GM23338 (cell line): ENCODE results near the gene GPD1. TPM values are rescaled to one million over a fixed set of nuclear protein-coding genes. Genes with fewer than 3 reads are reported as not detected.

ENCODE experiments used
- ATAC-seq: fragments of 200-7000 bp; cut with Tn5 transposase; 3 replicates; pipeline ENCODE4 v1.9.1; 2020
- DNase-seq: peaks from one replicate; pipeline ENCODE4 v3.0.0-alpha.2; 2015; ENCODE audit warnings: low spot score
- H2AFZ ChIP-seq: fragments of 200-600 bp; sonication (generic); 2 replicates; pipeline ENCODE4 v1.8.0; 2016; ENCODE audit warnings: antibody characterized with exemption, mild to moderate bottlenecking, moderate library complexity
- H3F3A ChIP-seq: fragments of 200-600 bp; sonication (generic); replicated peaks from 2 replicates; pipeline ENCODE4 v1.8.0; 2017; ENCODE audit warnings: antibody characterized with exemption, mixed run types, low read depth
- H3K27ac ChIP-seq: fragments of 200-600 bp; sonication (generic); 2 replicates; pipeline ENCODE4 v1.6.1; 2016; ENCODE audit warnings: low read depth
- H3K27me3 ChIP-seq: fragments of 200-600 bp; sonication (generic); 2 replicates; pipeline ENCODE4 v1.8.0; 2016; ENCODE audit warnings: mild to moderate bottlenecking, mixed run types, moderate library complexity; ENCODE audit not compliant: insufficient read depth
- H3K36me3 ChIP-seq: fragments of 200-600 bp; sonication (generic); 2 replicates; pipeline ENCODE4 v1.8.0; 2016; ENCODE audit warnings: mild to moderate bottlenecking; ENCODE audit not compliant: insufficient read depth
- H3K4me1 ChIP-seq: fragments of 200-600 bp; sonication (generic); 2 replicates; pipeline ENCODE4 v1.8.0; 2016; ENCODE audit warnings: mild to moderate bottlenecking, moderate library complexity; ENCODE audit not compliant: insufficient read depth
- H3K4me2 ChIP-seq: fragments of 200-600 bp; sonication (generic); 2 replicates; pipeline ENCODE4 v1.7.1; 2017; ENCODE audit warnings: mixed run types
- H3K4me3 ChIP-seq: fragments of 200-600 bp; sonication (generic); 2 replicates; pipeline ENCODE4 v1.6.1; 2016; ENCODE audit warnings: mixed run types
- H3K79me2 ChIP-seq: fragments of 200-600 bp; sonication (generic); replicated peaks from 2 replicates; pipeline ENCODE4 v1.8.0; 2017; ENCODE audit warnings: mild to moderate bottlenecking; ENCODE audit not compliant: insufficient read depth
- H3K9me2 ChIP-seq: fragments of 200-600 bp; sonication (generic); 2 replicates; pipeline ENCODE4 v1.8.0; 2017; ENCODE audit not compliant: insufficient read depth
- H4K20me1 ChIP-seq: fragments of 200-600 bp; sonication (generic); replicated peaks from 2 replicates; pipeline ENCODE4 v1.8.0; 2017; ENCODE audit warnings: mild to moderate bottlenecking; ENCODE audit not compliant: insufficient read depth
- H3K27ac Mint-ChIP-seq: 2 replicates; pipeline ENCODE4 v1.8.0; 2020; ENCODE audit warnings: inconsistent platforms, mild to moderate bottlenecking, moderate library complexity, mixed read lengths
- H3K27me3 Mint-ChIP-seq: 3 replicates; pipeline ENCODE4 v1.8.0; 2022; ENCODE audit warnings: low read depth, mild to moderate bottlenecking, moderate library complexity, mixed read lengths, inconsistent platforms; ENCODE audit not compliant: insufficient read depth, poor library complexity
- H3K36me3 Mint-ChIP-seq: 3 replicates; pipeline ENCODE4 v1.8.0; 2021; ENCODE audit warnings: low read depth, mild to moderate bottlenecking, inconsistent platforms, moderate library complexity, mixed read lengths
- H3K4me1 Mint-ChIP-seq: 3 replicates; pipeline ENCODE4 v1.8.0; 2020; ENCODE audit warnings: mild to moderate bottlenecking, inconsistent platforms, mixed read lengths
- H3K4me3 Mint-ChIP-seq: 3 replicates; pipeline ENCODE4 v1.8.0; 2021; ENCODE audit warnings: moderate library complexity, mild to moderate bottlenecking, inconsistent platforms, mixed read lengths
- H3K9me3 Mint-ChIP-seq: 3 replicates; pipeline ENCODE4 v1.8.0; 2020; ENCODE audit warnings: moderate library complexity, mild to moderate bottlenecking, inconsistent platforms, mixed read lengths
- CREB1 ChIP-seq: fragments of 250-450 bp; sonication (Bioruptor Pico); IDR thresholded peaks from 2 replicates; pipeline ENCODE4 v1.5.0; 2020; ENCODE audit warnings: low read depth, mild to moderate bottlenecking, moderate library complexity
- EZH2 ChIP-seq: fragments of 200-600 bp; sonication (generic); IDR thresholded peaks from one replicate; pipeline ENCODE4 v1.8.0; 2017; ENCODE audit warnings: antibody characterized with exemption, mild to moderate bottlenecking, low read depth; ENCODE audit not compliant: unreplicated experiment
- EZH2phosphoT487 ChIP-seq: fragments of 200-600 bp; sonication (generic); IDR thresholded peaks from one replicate; pipeline ENCODE4 v1.8.1; 2018; ENCODE audit warnings: antibody characterized with exemption; ENCODE audit not compliant: unreplicated experiment
- JUNB ChIP-seq: IDR thresholded peaks from one replicate; pipeline ENCODE4 v1.6.1; 2016; ENCODE audit warnings: antibody characterized with exemption; ENCODE audit not compliant: unreplicated experiment
- NANOG ChIP-seq: IDR thresholded peaks from 2 replicates; pipeline ENCODE4 v1.6.1; 2016; ENCODE audit warnings: antibody characterized with exemption, borderline replicate concordance
- POLR2AphosphoS5 ChIP-seq: IDR thresholded peaks from 2 replicates; pipeline ENCODE4 v1.6.1; 2016; ENCODE audit warnings: antibody characterized with exemption, low read depth
- STAT1 ChIP-seq: IDR thresholded peaks from one replicate; pipeline ENCODE4 v1.6.1; 2016; ENCODE audit warnings: antibody characterized with exemption; ENCODE audit not compliant: unreplicated experiment
- ZNF114 ChIP-seq: fragments of 250-450 bp; sonication (Bioruptor Pico); IDR thresholded peaks from 2 replicates; pipeline ENCODE4 v1.5.0; 2020; ENCODE audit warnings: mild to moderate bottlenecking, moderate library complexity
- ZNF331 ChIP-seq: fragments of 250-450 bp; sonication (Bioruptor Pico); IDR thresholded peaks from 2 replicates; pipeline ENCODE4 v1.5.0; 2020; ENCODE audit warnings: low read depth, mild to moderate bottlenecking, moderate library complexity
- polyA plus RNA-seq: library from polyadenylated mRNA; unstranded; fragments of >200 nt; fragmentation: Nextera tagmentation; extraction: Ambion mirVana; gene quantifications from 2 replicates; pipeline ENCODE4 v1.2.1, GENCODE V29; 2016
- total RNA-seq: library from RNA; depleted of rRNA; stranded (reverse); fragments of >200 nt; shearing (Covaris generic); gene quantifications from 2 replicates; pipeline ENCODE4 v1.2.3, GENCODE V29; 2014
- TF ChIP-seq, protein P1 (sequence below): IDR thresholded peaks from 2 replicates; pipeline ENCODE4 v1.6.1; 2016; ENCODE audit warnings: antibody characterized with exemption
- TF ChIP-seq, protein P2 (sequence below): IDR thresholded peaks from one replicate; pipeline ENCODE4 v1.6.1; 2018; ENCODE audit warnings: antibody characterized with exemption; ENCODE audit not compliant: unreplicated experiment
- TF ChIP-seq, protein P3 (sequence below): fragments of 250-450 bp; sonication (Bioruptor Pico); IDR thresholded peaks from 2 replicates; pipeline ENCODE4 v1.5.0; 2020; ENCODE audit warnings: mild to moderate bottlenecking, moderate library complexity
- TF ChIP-seq, protein P4 (sequence below), 2 experiments: fragments of 200-600 bp in 1 of 2; sonication (generic) in 1 of 2; conservative IDR thresholded peaks; 2 replicates each; pipeline versions ENCODE4 v1.5.1 to v1.6.1; 2016 to 2017; ENCODE audit warnings: antibody characterized with exemption in 2 of 2, low read depth in 2 of 2, mild to moderate bottlenecking in 2 of 2, moderate library complexity in 1 of 2

Gene GPD1
- total and polyA plus RNA-seq, 2 experiments from 2014 or later: 0.36 to 0.45 TPM

DNA sequence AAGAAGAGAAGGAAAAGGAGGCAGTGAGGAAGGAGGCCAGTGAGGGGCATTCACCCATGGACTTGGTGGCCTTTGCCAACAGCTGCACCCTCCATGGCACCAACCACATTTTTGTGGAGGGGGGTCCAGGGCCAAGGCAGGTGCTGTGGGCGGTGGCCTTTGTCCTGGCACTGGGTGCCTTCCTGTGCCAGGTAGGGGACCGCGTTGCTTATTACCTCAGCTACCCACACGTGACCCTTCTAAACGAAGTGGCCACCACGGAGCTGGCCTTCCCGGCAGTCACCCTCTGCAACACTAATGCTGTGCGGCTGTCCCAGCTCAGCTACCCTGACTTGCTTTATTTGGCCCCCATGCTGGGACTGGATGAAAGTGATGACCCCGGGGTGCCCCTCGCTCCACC is 30.1 kb upstream of the GPD1 start:
- Mint-ChIP-seq H3K4me1 (peaks cover 31% of the 10 kb centered on the region), H3K9me3 (no peaks in the 10 kb centered on the region), H3K36me3 (no peaks in the 10 kb centered on the region; the same call in 2 of the 3 replicates), H3K4me3 (no peak overlapping the region), H3K27ac (no peak overlapping the region), H3K27me3 (peaks cover 16% of the 10 kb centered on the region)
- ATAC-seq: no peak
- Histone ChIP-seq H3F3A (no peaks in the 10 kb centered on the region), H3K36me3 (no peaks in the 10 kb centered on the region), H3K4me2 (no peak overlapping the region), H3K27ac (no peak overlapping the region), H3K9me2 (no peaks in the 10 kb centered on the region), H3K79me2 (no peaks in the 10 kb centered on the region), H3K4me3 (no peak overlapping the region), H3K27me3 (no peaks in the 10 kb centered on the region), H3K4me1 (0 out of 2 replicates have a peak, but pooled peaks cover 4% of the 10 kb centered on the region), H4K20me1 (no peaks in the 10 kb centered on the region), H2AFZ (no peak overlapping the region)
- TF ChIP-seq ZNF331 (CRISPR knock-in tag): no peak
- TF ChIP-seq EZH2: no peak
- no peak for TF ChIP-seq POLR2AphosphoS5
- TF ChIP-seq ZNF114 (CRISPR knock-in tag): no peak
- TF ChIP-seq NANOG: no peak
- TF ChIP-seq, protein P1, sequence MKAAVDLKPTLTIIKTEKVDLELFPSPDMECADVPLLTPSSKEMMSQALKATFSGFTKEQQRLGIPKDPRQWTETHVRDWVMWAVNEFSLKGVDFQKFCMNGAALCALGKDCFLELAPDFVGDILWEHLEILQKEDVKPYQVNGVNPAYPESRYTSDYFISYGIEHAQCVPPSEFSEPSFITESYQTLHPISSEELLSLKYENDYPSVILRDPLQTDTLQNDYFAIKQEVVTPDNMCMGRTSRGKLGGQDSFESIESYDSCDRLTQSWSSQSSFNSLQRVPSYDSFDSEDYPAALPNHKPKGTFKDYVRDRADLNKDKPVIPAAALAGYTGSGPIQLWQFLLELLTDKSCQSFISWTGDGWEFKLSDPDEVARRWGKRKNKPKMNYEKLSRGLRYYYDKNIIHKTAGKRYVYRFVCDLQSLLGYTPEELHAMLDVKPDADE: no peak
- TF ChIP-seq, protein P2, sequence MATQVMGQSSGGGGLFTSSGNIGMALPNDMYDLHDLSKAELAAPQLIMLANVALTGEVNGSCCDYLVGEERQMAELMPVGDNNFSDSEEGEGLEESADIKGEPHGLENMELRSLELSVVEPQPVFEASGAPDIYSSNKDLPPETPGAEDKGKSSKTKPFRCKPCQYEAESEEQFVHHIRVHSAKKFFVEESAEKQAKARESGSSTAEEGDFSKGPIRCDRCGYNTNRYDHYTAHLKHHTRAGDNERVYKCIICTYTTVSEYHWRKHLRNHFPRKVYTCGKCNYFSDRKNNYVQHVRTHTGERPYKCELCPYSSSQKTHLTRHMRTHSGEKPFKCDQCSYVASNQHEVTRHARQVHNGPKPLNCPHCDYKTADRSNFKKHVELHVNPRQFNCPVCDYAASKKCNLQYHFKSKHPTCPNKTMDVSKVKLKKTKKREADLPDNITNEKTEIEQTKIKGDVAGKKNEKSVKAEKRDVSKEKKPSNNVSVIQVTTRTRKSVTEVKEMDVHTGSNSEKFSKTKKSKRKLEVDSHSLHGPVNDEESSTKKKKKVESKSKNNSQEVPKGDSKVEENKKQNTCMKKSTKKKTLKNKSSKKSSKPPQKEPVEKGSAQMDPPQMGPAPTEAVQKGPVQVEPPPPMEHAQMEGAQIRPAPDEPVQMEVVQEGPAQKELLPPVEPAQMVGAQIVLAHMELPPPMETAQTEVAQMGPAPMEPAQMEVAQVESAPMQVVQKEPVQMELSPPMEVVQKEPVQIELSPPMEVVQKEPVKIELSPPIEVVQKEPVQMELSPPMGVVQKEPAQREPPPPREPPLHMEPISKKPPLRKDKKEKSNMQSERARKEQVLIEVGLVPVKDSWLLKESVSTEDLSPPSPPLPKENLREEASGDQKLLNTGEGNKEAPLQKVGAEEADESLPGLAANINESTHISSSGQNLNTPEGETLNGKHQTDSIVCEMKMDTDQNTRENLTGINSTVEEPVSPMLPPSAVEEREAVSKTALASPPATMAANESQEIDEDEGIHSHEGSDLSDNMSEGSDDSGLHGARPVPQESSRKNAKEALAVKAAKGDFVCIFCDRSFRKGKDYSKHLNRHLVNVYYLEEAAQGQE: no peak
- TF ChIP-seq CREB1 (CRISPR knock-in tag): no peak
- TF ChIP-seq, protein P3, sequence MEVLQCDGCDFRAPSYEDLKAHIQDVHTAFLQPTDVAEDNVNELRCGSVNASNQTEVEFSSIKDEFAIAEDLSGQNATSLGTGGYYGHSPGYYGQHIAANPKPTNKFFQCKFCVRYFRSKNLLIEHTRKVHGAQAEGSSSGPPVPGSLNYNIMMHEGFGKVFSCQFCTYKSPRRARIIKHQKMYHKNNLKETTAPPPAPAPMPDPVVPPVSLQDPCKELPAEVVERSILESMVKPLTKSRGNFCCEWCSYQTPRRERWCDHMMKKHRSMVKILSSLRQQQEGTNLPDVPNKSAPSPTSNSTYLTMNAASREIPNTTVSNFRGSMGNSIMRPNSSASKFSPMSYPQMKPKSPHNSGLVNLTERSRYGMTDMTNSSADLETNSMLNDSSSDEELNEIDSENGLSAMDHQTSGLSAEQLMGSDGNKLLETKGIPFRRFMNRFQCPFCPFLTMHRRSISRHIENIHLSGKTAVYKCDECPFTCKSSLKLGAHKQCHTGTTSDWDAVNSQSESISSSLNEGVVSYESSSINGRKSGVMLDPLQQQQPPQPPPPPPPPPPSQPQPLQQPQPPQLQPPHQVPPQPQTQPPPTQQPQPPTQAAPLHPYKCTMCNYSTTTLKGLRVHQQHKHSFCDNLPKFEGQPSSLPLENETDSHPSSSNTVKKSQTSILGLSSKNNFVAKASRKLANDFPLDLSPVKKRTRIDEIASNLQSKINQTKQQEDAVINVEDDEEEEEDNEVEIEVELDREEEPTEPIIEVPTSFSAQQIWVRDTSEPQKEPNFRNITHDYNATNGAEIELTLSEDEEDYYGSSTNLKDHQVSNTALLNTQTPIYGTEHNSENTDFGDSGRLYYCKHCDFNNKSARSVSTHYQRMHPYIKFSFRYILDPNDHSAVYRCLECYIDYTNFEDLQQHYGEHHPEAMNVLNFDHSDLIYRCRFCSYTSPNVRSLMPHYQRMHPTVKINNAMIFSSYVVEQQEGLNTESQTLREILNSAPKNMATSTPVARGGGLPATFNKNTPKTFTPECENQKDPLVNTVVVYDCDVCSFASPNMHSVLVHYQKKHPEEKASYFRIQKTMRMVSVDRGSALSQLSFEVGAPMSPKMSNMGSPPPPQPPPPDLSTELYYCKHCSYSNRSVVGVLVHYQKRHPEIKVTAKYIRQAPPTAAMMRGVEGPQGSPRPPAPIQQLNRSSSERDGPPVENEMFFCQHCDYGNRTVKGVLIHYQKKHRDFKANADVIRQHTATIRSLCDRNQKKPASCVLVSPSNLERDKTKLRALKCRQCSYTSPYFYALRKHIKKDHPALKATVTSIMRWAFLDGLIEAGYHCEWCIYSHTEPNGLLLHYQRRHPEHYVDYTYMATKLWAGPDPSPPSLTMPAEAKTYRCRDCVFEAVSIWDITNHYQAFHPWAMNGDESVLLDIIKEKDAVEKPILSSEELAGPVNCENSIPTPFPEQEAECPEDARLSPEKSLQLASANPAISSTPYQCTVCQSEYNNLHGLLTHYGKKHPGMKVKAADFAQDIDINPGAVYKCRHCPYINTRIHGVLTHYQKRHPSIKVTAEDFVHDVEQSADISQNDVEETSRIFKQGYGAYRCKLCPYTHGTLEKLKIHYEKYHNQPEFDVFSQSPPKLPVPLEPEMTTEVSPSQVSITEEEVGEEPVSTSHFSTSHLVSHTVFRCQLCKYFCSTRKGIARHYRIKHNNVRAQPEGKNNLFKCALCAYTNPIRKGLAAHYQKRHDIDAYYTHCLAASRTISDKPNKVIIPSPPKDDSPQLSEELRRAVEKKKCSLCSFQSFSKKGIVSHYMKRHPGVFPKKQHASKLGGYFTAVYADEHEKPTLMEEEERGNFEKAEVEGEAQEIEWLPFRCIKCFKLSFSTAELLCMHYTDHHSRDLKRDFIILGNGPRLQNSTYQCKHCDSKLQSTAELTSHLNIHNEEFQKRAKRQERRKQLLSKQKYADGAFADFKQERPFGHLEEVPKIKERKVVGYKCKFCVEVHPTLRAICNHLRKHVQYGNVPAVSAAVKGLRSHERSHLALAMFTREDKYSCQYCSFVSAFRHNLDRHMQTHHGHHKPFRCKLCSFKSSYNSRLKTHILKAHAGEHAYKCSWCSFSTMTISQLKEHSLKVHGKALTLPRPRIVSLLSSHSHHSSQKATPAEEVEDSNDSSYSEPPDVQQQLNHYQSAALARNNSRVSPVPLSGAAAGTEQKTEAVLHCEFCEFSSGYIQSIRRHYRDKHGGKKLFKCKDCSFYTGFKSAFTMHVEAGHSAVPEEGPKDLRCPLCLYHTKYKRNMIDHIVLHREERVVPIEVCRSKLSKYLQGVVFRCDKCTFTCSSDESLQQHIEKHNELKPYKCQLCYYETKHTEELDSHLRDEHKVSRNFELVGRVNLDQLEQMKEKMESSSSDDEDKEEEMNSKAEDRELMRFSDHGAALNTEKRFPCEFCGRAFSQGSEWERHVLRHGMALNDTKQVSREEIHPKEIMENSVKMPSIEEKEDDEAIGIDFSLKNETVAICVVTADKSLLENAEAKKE (CRISPR knock-in tag): no peak
- no peak for TF ChIP-seq EZH2phosphoT487
- TF ChIP-seq, protein P4, sequence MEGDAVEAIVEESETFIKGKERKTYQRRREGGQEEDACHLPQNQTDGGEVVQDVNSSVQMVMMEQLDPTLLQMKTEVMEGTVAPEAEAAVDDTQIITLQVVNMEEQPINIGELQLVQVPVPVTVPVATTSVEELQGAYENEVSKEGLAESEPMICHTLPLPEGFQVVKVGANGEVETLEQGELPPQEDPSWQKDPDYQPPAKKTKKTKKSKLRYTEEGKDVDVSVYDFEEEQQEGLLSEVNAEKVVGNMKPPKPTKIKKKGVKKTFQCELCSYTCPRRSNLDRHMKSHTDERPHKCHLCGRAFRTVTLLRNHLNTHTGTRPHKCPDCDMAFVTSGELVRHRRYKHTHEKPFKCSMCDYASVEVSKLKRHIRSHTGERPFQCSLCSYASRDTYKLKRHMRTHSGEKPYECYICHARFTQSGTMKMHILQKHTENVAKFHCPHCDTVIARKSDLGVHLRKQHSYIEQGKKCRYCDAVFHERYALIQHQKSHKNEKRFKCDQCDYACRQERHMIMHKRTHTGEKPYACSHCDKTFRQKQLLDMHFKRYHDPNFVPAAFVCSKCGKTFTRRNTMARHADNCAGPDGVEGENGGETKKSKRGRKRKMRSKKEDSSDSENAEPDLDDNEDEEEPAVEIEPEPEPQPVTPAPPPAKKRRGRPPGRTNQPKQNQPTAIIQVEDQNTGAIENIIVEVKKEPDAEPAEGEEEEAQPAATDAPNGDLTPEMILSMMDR (conservative IDR thresholded peaks at IDR 0.05; ENCODE audit: low read depth in 2 of 2): no peak
- TF ChIP-seq STAT1: no peak
- TF ChIP-seq JUNB: no peak
- no peak for DNase-seq
